DND-41 (cell line): Measurements from ENCODE around the gene PKHD1.

Experiments
- ATAC-seq: fragments of 200-7000 bp; cut with Tn5 transposase; 3 replicates; pipeline ENCODE4 v1.9.1; 2021; ENCODE audit warnings: low read depth; ENCODE audit not compliant: insufficient read depth
- DNase-seq: peaks from one replicate; pipeline ENCODE4 v3.0.0-alpha.2; 2020
- H2AFZ ChIP-seq: 2 replicates; pipeline ENCODE4 v1.6.0; 2012; ENCODE audit warnings: low read depth, low read length
- H3K27ac ChIP-seq: 2 replicates; pipeline ENCODE4 v1.5.1; 2012; ENCODE audit warnings: low read length, inconsistent platforms
- H3K27me3 ChIP-seq: fragments of 200-600 bp; sonication (generic); 2 replicates; pipeline ENCODE4 v1.6.0; 2012; ENCODE audit warnings: low read length, mild to moderate bottlenecking, inconsistent platforms; ENCODE audit not compliant: insufficient read depth, poor library complexity
- H3K36me3 ChIP-seq: 2 replicates; pipeline ENCODE4 v1.5.1; 2012; ENCODE audit warnings: low read length, inconsistent platforms; ENCODE audit not compliant: insufficient read depth
- H3K4me1 ChIP-seq: 2 replicates; pipeline ENCODE4 v1.5.1; 2012; ENCODE audit warnings: mild to moderate bottlenecking, low read length; ENCODE audit not compliant: insufficient read depth
- H3K4me2 ChIP-seq: 2 replicates; pipeline ENCODE4 v1.6.0; 2012; ENCODE audit warnings: mild to moderate bottlenecking, moderate library complexity, low read length, inconsistent platforms; ENCODE audit not compliant: insufficient read depth
- H3K4me3 ChIP-seq, 2 experiments: fragments of 200-600 bp in 1 of 2; shearing (Covaris generic) in 1 of 2; 2 replicates each; pipeline ENCODE4 v1.5.1; 2012 to 2016; ENCODE audit warnings: inconsistent platforms in 2 of 2, low read length in 2 of 2, mild to moderate bottlenecking in 2 of 2, low read depth in 1 of 2, moderate library complexity in 1 of 2
- H3K79me2 ChIP-seq: 2 replicates; pipeline ENCODE4 v1.6.0; 2012; ENCODE audit warnings: low read length, inconsistent platforms; ENCODE audit not compliant: insufficient read depth
- H3K9ac ChIP-seq: 2 replicates; pipeline ENCODE4 v1.6.0; 2012; ENCODE audit warnings: low read depth, mild to moderate bottlenecking, inconsistent platforms, low read length, moderate library complexity
- H3K9me3 ChIP-seq: 2 replicates; pipeline ENCODE4 v1.5.1; 2012; ENCODE audit warnings: low read length, moderate library complexity, mild to moderate bottlenecking, inconsistent platforms; ENCODE audit not compliant: insufficient read depth, severe bottlenecking
- H4K20me1 ChIP-seq: 2 replicates; pipeline ENCODE4 v1.6.0; 2012; ENCODE audit warnings: low read length; ENCODE audit not compliant: insufficient read depth
- CTCF ChIP-seq: IDR thresholded peaks from 2 replicates; pipeline ENCODE4 v1.5.1; 2012; ENCODE audit warnings: borderline replicate concordance, low read length, moderate library complexity, mild to moderate bottlenecking; ENCODE audit not compliant: poor library complexity, severe bottlenecking; ENCODE audit errors: extremely low read depth
- EZH2 ChIP-seq: IDR thresholded peaks from 3 replicates; pipeline ENCODE4 v1.6.1; 2012; ENCODE audit warnings: borderline replicate concordance, low read depth, mild to moderate bottlenecking, moderate library complexity, low read length, inconsistent platforms; ENCODE audit not compliant: severe bottlenecking

Gene PKHD1

GRCh38 chr6:52009466-52010140 is 77.8 kb downstream of the PKHD1 start:
- no peak overlapping the region for H2AFZ ChIP-seq
- H3K9ac ChIP-seq, result no peak overlapping the region
- H3K27ac ChIP-seq, result no peak overlapping the region
- H4K20me1 ChIP-seq, result no peaks in the 10 kb centered on the region
- H3K79me2 ChIP-seq, result no peaks in the 10 kb centered on the region
- TF ChIP-seq CTCF (no peak), EZH2 (no peak)
- H3K36me3 ChIP-seq, result no peaks in the 10 kb centered on the region
- H3K9me3 ChIP-seq, result no peaks in the 10 kb centered on the region
- no peaks in the 10 kb centered on the region for H3K27me3 ChIP-seq
- no peaks in the 10 kb centered on the region for H3K4me1 ChIP-seq
- no peak for ATAC-seq
- H3K4me2 ChIP-seq, result no peak overlapping the region
- no peak overlapping the region for H3K4me3 ChIP-seq
- no peak for DNase-seq

GRCh38 chr6:52000064-52000463 is 87.3 kb downstream of the PKHD1 start:
- H3K4me2 ChIP-seq, result no peak overlapping the region
- H3K79me2 ChIP-seq, result no peaks in the 10 kb centered on the region
- TF ChIP-seq CTCF (no peak), EZH2 (no peak)
- DNase-seq, result no peak
- no peaks in the 10 kb centered on the region for H3K27me3 ChIP-seq
- no peak overlapping the region for H3K27ac ChIP-seq
- no peak overlapping the region for H3K4me3 ChIP-seq
- no peaks in the 10 kb centered on the region for H3K4me1 ChIP-seq
- H3K9me3 ChIP-seq, result no peaks in the 10 kb centered on the region
- no peak overlapping the region for H3K9ac ChIP-seq
- no peaks in the 10 kb centered on the region for H3K36me3 ChIP-seq
- ATAC-seq, result no peak
- H4K20me1 ChIP-seq, result no peaks in the 10 kb centered on the region
- no peak overlapping the region for H2AFZ ChIP-seq

GRCh38 chr6:51996296-51996947 is 91.0 kb downstream of the PKHD1 start:
- Histone ChIP-seq H3K4me2 (no peak overlapping the region), H2AFZ (no peak overlapping the region), H3K4me3 (no peak overlapping the region)

More at GRCh38 chr6:51996296-51996947, 91.0 kb downstream of the PKHD1 start:
- Histone ChIP-seq H3K79me2 (no peaks in the 10 kb centered on the region), H3K36me3 (no peaks in the 10 kb centered on the region), H3K27me3 (no peaks in the 10 kb centered on the region), H4K20me1 (no peaks in the 10 kb centered on the region), H3K4me1 (no peaks in the 10 kb centered on the region), H3K9ac (no peak overlapping the region), H3K27ac (no peak overlapping the region), H3K9me3 (no peaks in the 10 kb centered on the region)
- DNase-seq (no peak), ATAC-seq (no peak)
- TF ChIP-seq CTCF (no peak), EZH2 (no peak)
